HCT116 (cell line): Measurements from ENCODE around the gene PCDH15. TPM values are rescaled to one million over a fixed set of nuclear protein-coding genes. Genes with fewer than 3 reads are reported as not detected.

ENCODE experiments used
- ATAC-seq: fragments of 200-7000 bp; cut with Tn5 transposase; 2 replicates; pipeline ENCODE4 v1.9.1; 2020; ENCODE audit warnings: mild to moderate bottlenecking, moderate library complexity
- BruUV-seq: library from RNA; stranded (reverse); fragments of 400-500 nt; replicated peaks from 2 replicates; lab custom pipeline; 2021; lab: Mats Ljungman, UMichigan
- CTCF ChIA-PET: fragments of 300-600 bp; sonication (Branson Sonifier 250); formaldehyde crosslinking; loops from one replicate; lab custom pipeline; 2021; ENCODE audit warnings: antibody characterized with exemption; lab: Charles Lee
- POLR2A ChIA-PET: fragments of 300-600, 350-600 bp; sonication (Branson Sonifier 250); formaldehyde crosslinking; loops from one replicate; lab custom pipeline; 2021; ENCODE audit warnings: antibody characterized with exemption; lab: Charles Lee
- RAD21 ChIA-PET, 2 experiments: fragments of 300-600 bp; sonication (Branson Sonifier 250); formaldehyde crosslinking; loops; one replicate each; lab custom pipeline; 2023; ENCODE audit warnings: low total read pairs in 2 of 2; ENCODE audit not compliant: uncharacterized antibody in 2 of 2, unreplicated experiment in 2 of 2, low non-redundant PET in 1 of 2; lab: Charles Lee
- DNase-seq: peaks from one replicate; pipeline ENCODE4 v3.0.0-alpha.2; 2010; ENCODE audit warnings: low read depth, low spot score
- H2AFZ ChIP-seq: fragments of 200-600 bp; shearing (Covaris generic), sonication (generic); 2 replicates; pipeline ENCODE4 v1.6.1; 2017; ENCODE audit warnings: low read depth, mixed run types, mixed read lengths, antibody characterized with exemption, low read length; ENCODE audit not compliant: poor library complexity, severe bottlenecking
- H3K27ac ChIP-seq: 2 replicates; pipeline ENCODE4 v1.5.1; 2012; ENCODE audit warnings: low read depth, low read length
- H3K27me3 ChIP-seq: fragments of 200-600 bp; sonication (generic); 2 replicates; pipeline ENCODE4 v1.6.1; 2016; ENCODE audit warnings: mixed run types, low read length, mixed read lengths; ENCODE audit not compliant: insufficient read depth
- H3K36me3 ChIP-seq, 2 experiments: fragments of 200-500 bp in 1 of 2; fragments of 200-600 bp in 1 of 2; sonication (Bioruptor generic) in 1 of 2; sonication (generic) in 1 of 2; 2 replicates each; pipeline versions ENCODE4 v1.5.1 to v1.6.1; 2014 to 2016; ENCODE audit warnings: low read length in 2 of 2, inconsistent platforms in 1 of 2, mixed read lengths in 1 of 2, mixed run types in 1 of 2; ENCODE audit not compliant: insufficient read depth in 2 of 2, control insufficient read depth in 1 of 2
- H3K4me1 ChIP-seq, 2 experiments: fragments of 200-600 bp in 1 of 2; sonication (generic) in 1 of 2; 2 replicates each; pipeline versions ENCODE4 v1.5.1 to v1.6.1; 2012 to 2017; ENCODE audit warnings: low read length in 2 of 2, inconsistent platforms in 1 of 2, mild to moderate bottlenecking in 1 of 2, mixed read lengths in 1 of 2, mixed run types in 1 of 2, moderate library complexity in 1 of 2; ENCODE audit not compliant: insufficient read depth in 2 of 2, control insufficient read depth in 1 of 2
- H3K4me2 ChIP-seq: fragments of 200-600 bp; sonication (generic); 2 replicates; pipeline ENCODE4 v1.6.1; 2017; ENCODE audit warnings: mixed run types, low read length, mixed read lengths
- H3K4me3 ChIP-seq, 2 experiments: fragments of 200-600 bp in 1 of 2; sonication (generic) in 1 of 2; replicated peaks in 1 of 2; 2 replicates each; pipeline ENCODE4 v1.5.1; 2011 to 2016; ENCODE audit warnings: low read length in 2 of 2, control low read depth in 1 of 2, low read depth in 1 of 2, mild to moderate bottlenecking in 1 of 2, mixed read lengths in 1 of 2, mixed run types in 1 of 2
- H3K79me2 ChIP-seq: fragments of 200-600 bp; sonication (generic); 2 replicates; pipeline ENCODE4 v1.6.1; 2017; ENCODE audit warnings: mild to moderate bottlenecking, mixed run types, low read length, moderate library complexity, mixed read lengths; ENCODE audit not compliant: insufficient read depth
- H3K9ac ChIP-seq: fragments of 200-600 bp; sonication (generic); 2 replicates; pipeline ENCODE4 v1.6.1; 2016; ENCODE audit warnings: low read length, mixed read lengths
- H3K9me2 ChIP-seq: fragments of 200-600 bp; sonication (generic), shearing (Covaris generic); 2 replicates; pipeline ENCODE4 v1.6.1; 2017; ENCODE audit warnings: mixed run types, mild to moderate bottlenecking, moderate library complexity; ENCODE audit not compliant: insufficient read depth
- H3K9me3 ChIP-seq, 2 experiments: fragments of 200-500 bp in 1 of 2; fragments of 200-600 bp in 1 of 2; sonication (Bioruptor generic) in 1 of 2; sonication (generic) in 1 of 2; 2 replicates each; pipeline ENCODE4 v1.6.1; 2014 to 2017; ENCODE audit warnings: low read length in 2 of 2, mixed read lengths in 2 of 2, inconsistent platforms in 1 of 2, low read depth in 1 of 2, mild to moderate bottlenecking in 1 of 2, mixed run types in 1 of 2, moderate library complexity in 1 of 2; ENCODE audit not compliant: control insufficient read depth in 1 of 2, insufficient read depth in 1 of 2
- H4K20me1 ChIP-seq: fragments of 200-600 bp; sonication (generic), shearing (Covaris generic); 2 replicates; pipeline ENCODE4 v1.6.1; 2017; ENCODE audit warnings: mixed run types, mild to moderate bottlenecking, moderate library complexity; ENCODE audit not compliant: insufficient read depth
- ATF3 ChIP-seq: IDR thresholded peaks from 2 replicates; pipeline ENCODE4 v1.6.1; 2012
- CBX3 ChIP-seq: IDR thresholded peaks from 2 replicates; pipeline ENCODE4 v1.6.1; 2012; ENCODE audit warnings: low read depth
- POLR2AphosphoS5 ChIP-seq: IDR thresholded peaks from 2 replicates; pipeline ENCODE4 v1.6.1; 2011; ENCODE audit warnings: mild to moderate bottlenecking, low read depth, low read length, moderate library complexity
- SP1 ChIP-seq: IDR thresholded peaks from 2 replicates; pipeline ENCODE4 v1.6.1; 2012; ENCODE audit warnings: low read depth
- SRF ChIP-seq: IDR thresholded peaks from 2 replicates; pipeline ENCODE4 v1.6.1; 2012; ENCODE audit warnings: low read depth
- ZFX ChIP-seq: fragments of 450-650 bp; IDR thresholded peaks from 2 replicates; pipeline ENCODE4 v1.6.1; 2017
- intact Hi-C: fragments of 100-400 bp; cut with micrococcal nuclease; formaldehyde crosslinking; loops from 2 replicates; pipeline ENCODE4 v1.10.0; 2022
- total RNA-seq: library from RNA; stranded (reverse); gene quantifications from one replicate; pipeline ENCODE4 v1.2.1, GENCODE V29; 2021; ENCODE audit not compliant: unreplicated experiment
- TF ChIP-seq, protein P1 (sequence below): IDR thresholded peaks from 2 replicates; pipeline ENCODE4 v1.6.1; 2012
- TF ChIP-seq, protein P2 (sequence below): IDR thresholded peaks from 2 replicates; pipeline ENCODE4 v1.6.1; 2011; ENCODE audit warnings: mild to moderate bottlenecking, low read length, moderate library complexity; ENCODE audit not compliant: insufficient replicate concordance; ENCODE audit errors: extremely low read depth
- TF ChIP-seq, protein P3 (sequence below), 3 experiments: fragments of 200-600 bp in 1 of 3; sonication (generic) in 1 of 3; IDR thresholded peaks in 2 of 3; conservative IDR thresholded peaks in 1 of 3; 2 replicates each; pipeline ENCODE4 v1.5.1; 2012 to 2017; ENCODE audit warnings: low read depth in 2 of 3, low read length in 2 of 3, antibody characterized with exemption in 1 of 3, borderline replicate concordance in 1 of 3, control low read depth in 1 of 3, mild to moderate bottlenecking in 1 of 3, mixed read lengths in 1 of 3, mixed run types in 1 of 3, moderate library complexity in 1 of 3; ENCODE audit not compliant: insufficient read depth in 1 of 3

The PCDH15 gene
- total RNA-seq, 1 experiment from 2014 or later = not detected

DNA sequence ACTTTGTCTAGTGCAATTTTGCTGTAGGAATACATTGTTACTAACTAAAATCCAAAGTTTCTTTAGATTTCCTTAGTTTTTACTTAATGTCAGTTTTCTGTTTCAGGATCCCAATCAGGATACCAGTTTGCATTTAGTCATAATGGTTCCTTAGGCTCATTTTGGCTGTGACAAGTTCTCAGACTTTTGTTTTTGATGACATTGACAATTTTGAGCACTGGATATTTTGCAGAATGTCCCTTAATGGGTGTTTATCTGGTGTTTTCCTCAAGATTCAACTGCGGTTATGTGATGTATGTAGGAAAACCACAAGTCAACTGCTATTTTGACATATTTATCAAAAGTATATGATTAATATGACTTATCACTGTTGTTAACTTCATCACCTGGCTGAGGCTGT is 482.6 kb downstream of the PCDH15 start:
- no peak for TF ChIP-seq SRF
- TF ChIP-seq, all 23 proteins: peak for 0
- no peak overlapping the region for H3K4me2 ChIP-seq
- no peak for ATAC-seq
- H3K36me3 ChIP-seq = no peaks in the 10 kb centered on the region
- intact Hi-C loops = no loop called here
- H3K4me3 ChIP-seq = no peak overlapping the region
- no peaks in the 10 kb centered on the region for H3K79me2 ChIP-seq
- H4K20me1 ChIP-seq = no peaks in the 10 kb centered on the region
- no peak overlapping the region for H3K9ac ChIP-seq
- POLR2A ChIA-PET = no interaction called here
- no peaks in the 10 kb centered on the region for H3K4me1 ChIP-seq
- H3K27me3 ChIP-seq = no peaks in the 10 kb centered on the region
- no peak overlapping the region for H2AFZ ChIP-seq
- CTCF ChIA-PET = no interaction called here
- H3K27ac ChIP-seq = no peak overlapping the region
- DNase-seq = no peak
- RAD21 ChIA-PET = no interaction called here
- no peaks in the 10 kb centered on the region for H3K9me2 ChIP-seq
- no TSS peak for BruUV-seq
- H3K9me3 ChIP-seq = peaks cover 4 to 6% of the 10 kb centered on the region in 2 experiments; a peak in 2 of 4 replicates

GRCh38 chr10:54314430-54314829 is 486.6 kb downstream of the PCDH15 start:
- POLR2A ChIA-PET = no interaction called here
- DNase-seq = no peak
- H2AFZ ChIP-seq = no peak overlapping the region
- no peak overlapping the region for H3K4me2 ChIP-seq
- no TSS peak for BruUV-seq
- no peaks in the 10 kb centered on the region for H3K36me3 ChIP-seq
- H3K27ac ChIP-seq = no peak overlapping the region
- peaks cover 4 to 12% of the 10 kb centered on the region in 2 experiments; a peak in 2 of 4 replicates for H3K9me3 ChIP-seq
- no peak overlapping the region for H3K4me3 ChIP-seq
- TF ChIP-seq ATF3 (no peak), ZFX (no peak), POLR2AphosphoS5 (no peak), CBX3 (no peak), SP1 (no peak), SRF (no peak)
- TF ChIP-seq, protein P1, sequence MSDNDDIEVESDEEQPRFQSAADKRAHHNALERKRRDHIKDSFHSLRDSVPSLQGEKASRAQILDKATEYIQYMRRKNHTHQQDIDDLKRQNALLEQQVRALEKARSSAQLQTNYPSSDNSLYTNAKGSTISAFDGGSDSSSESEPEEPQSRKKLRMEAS = no peak
- TF ChIP-seq, protein P2, sequence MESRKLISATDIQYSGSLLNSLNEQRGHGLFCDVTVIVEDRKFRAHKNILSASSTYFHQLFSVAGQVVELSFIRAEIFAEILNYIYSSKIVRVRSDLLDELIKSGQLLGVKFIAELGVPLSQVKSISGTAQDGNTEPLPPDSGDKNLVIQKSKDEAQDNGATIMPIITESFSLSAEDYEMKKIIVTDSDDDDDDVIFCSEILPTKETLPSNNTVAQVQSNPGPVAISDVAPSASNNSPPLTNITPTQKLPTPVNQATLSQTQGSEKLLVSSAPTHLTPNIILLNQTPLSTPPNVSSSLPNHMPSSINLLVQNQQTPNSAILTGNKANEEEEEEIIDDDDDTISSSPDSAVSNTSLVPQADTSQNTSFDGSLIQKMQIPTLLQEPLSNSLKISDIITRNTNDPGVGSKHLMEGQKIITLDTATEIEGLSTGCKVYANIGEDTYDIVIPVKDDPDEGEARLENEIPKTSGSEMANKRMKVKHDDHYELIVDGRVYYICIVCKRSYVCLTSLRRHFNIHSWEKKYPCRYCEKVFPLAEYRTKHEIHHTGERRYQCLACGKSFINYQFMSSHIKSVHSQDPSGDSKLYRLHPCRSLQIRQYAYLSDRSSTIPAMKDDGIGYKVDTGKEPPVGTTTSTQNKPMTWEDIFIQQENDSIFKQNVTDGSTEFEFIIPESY = no peak
- TF ChIP-seq, protein P3, sequence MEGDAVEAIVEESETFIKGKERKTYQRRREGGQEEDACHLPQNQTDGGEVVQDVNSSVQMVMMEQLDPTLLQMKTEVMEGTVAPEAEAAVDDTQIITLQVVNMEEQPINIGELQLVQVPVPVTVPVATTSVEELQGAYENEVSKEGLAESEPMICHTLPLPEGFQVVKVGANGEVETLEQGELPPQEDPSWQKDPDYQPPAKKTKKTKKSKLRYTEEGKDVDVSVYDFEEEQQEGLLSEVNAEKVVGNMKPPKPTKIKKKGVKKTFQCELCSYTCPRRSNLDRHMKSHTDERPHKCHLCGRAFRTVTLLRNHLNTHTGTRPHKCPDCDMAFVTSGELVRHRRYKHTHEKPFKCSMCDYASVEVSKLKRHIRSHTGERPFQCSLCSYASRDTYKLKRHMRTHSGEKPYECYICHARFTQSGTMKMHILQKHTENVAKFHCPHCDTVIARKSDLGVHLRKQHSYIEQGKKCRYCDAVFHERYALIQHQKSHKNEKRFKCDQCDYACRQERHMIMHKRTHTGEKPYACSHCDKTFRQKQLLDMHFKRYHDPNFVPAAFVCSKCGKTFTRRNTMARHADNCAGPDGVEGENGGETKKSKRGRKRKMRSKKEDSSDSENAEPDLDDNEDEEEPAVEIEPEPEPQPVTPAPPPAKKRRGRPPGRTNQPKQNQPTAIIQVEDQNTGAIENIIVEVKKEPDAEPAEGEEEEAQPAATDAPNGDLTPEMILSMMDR (IDR thresholded peaks at IDR 0.05 in 2 of 3, conservative IDR thresholded peaks at IDR 0.05 in 1 of 3; ENCODE audit: borderline replicate concordance in 1 of 3, insufficient read depth in 1 of 3, low read depth in 2 of 3, low read length in 2 of 3) = no peak
- RAD21 ChIA-PET = no interaction called here
- H3K27me3 ChIP-seq = no peaks in the 10 kb centered on the region
- H3K9ac ChIP-seq = no peak overlapping the region
- no peaks in the 10 kb centered on the region for H3K79me2 ChIP-seq
- H4K20me1 ChIP-seq = no peaks in the 10 kb centered on the region
- intact Hi-C loops = no loop called here
- H3K4me1 ChIP-seq = no peaks in the 10 kb centered on the region
- CTCF ChIA-PET = no interaction called here
- H3K9me2 ChIP-seq = no peaks in the 10 kb centered on the region
- no peak for ATAC-seq
